Left lung (tissue), 10 donors: ENCODE measurements around the gene HOXC12. TPM values are rescaled to one million over a fixed set of nuclear protein-coding genes. Genes with fewer than 3 reads are reported as not detected.

ENCODE experiments used
- ATAC-seq: fragments of 200-7000 bp; cut with Tn5 transposase; one replicate; pipeline ENCODE4 v1.9.1; 2020; ENCODE audit warnings: moderate library complexity
- DNase-seq, 4 donors: peaks; one replicate each; pipeline ENCODE4 v3.0.0-alpha.2; 2013 to 2020
- H3K27ac ChIP-seq, 2 donors: fragments of 200-600 bp; sonication (generic) in 1 of 2; one replicate each; pipeline versions ENCODE4 v1.5.0 to v1.8.0; 2020 to 2021
- H3K27me3 ChIP-seq, 2 donors: fragments of 200-600 bp; sonication (generic) in 1 of 2; one replicate each; pipeline versions ENCODE4 v1.5.0 to v1.8.0; 2020 to 2021
- H3K36me3 ChIP-seq, 2 donors: fragments of 200-600 bp; sonication (generic) in 1 of 2; one replicate each; pipeline versions ENCODE4 v1.5.0 to v1.8.0; 2020 to 2021
- H3K4me1 ChIP-seq, 2 donors: fragments of 200-600 bp; one replicate each; pipeline ENCODE4 v1.8.0; 2021
- H3K4me3 ChIP-seq, 2 donors: fragments of 200-600 bp; sonication (generic) in 1 of 2; one replicate each; pipeline versions ENCODE4 v1.5.0 to v1.8.0; 2020 to 2021; ENCODE audit warnings: mild to moderate bottlenecking in 1 of 2
- H3K9me3 ChIP-seq, 2 donors: fragments of 200-600 bp; sonication (generic) in 1 of 2; one replicate each; pipeline versions ENCODE4 v1.5.0 to v1.8.0; 2020 to 2021
- CTCF ChIP-seq, 2 donors: fragments of 200-600 bp; sonication (generic) in 1 of 2; IDR thresholded peaks; one replicate each; pipeline versions ENCODE4 v1.5.0 to v1.8.0; 2021; ENCODE audit warnings: antibody characterized with exemption in 2 of 2
- intact Hi-C, 2 donors: fragments of 100-400 bp; cut with DNase I; formaldehyde crosslinking; loops; one replicate each; pipeline versions ENCODE4 v1.11.2 to v1.14.2; 2022
- polyA plus RNA-seq, 6 donors: library from polyadenylated mRNA; unstranded; fragments of 120-200 nt; gene quantifications; one replicate each; pipeline ENCODE4 v1.2.1, GENCODE V29; 2013; ENCODE audit not compliant: insufficient read length in 6 of 6
- total RNA-seq, 2 donors: library from RNA; stranded (reverse); fragmentation: NEBNext Ultra II Directional; extraction: Animal tissue kit (Norgen Biotek cat#: 25700); gene quantifications; one replicate each; pipeline ENCODE4 v1.2.1, GENCODE V29; 2021
- donor health status: DM: no; HTN: yes; CAD: no.
- donor health status: DM: no; HTN: no; CAD: no.

The HOXC12 gene
- total and polyA plus RNA-seq, 8 donors, result not detected

GRCh38 chr12:53950789-53951576, 3.7 kb upstream of the HOXC12 start:
- intact Hi-C loops, result no loop called here
- Histone ChIP-seq H3K27me3 (peaks cover 99 to 100% of the 10 kb centered on the region in 2 donors), H3K9me3 (no peaks in the 10 kb centered on the region), H3K4me3 (no peak overlapping the region), H3K27ac (no peak overlapping the region), H3K4me1 (peaks cover 0 to 7% of the 10 kb centered on the region in 2 donors), H3K36me3 (no peaks in the 10 kb centered on the region)
- TF ChIP-seq CTCF (IDR thresholded peaks at IDR 0.05), result no peak
- DNase-seq (peak in 1 of 4 donors; percentile 74), ATAC-seq (no peak)

- intact Hi-C loops, result no loop called here
- no peak for ATAC-seq
These were observed 2.9 kb upstream of the HOXC12 start for GRCh38 chr12:53951577-53952334.

GRCh38 chr12:53952335-53952694, 2.4 kb upstream of the HOXC12 start:
- ATAC-seq (no peak), DNase-seq (peak in 1 of 4 donors; percentile 49)
- no peak overlapping the region for H3K27ac ChIP-seq
- no peak overlapping the region for H3K4me3 ChIP-seq
- TF ChIP-seq CTCF (IDR thresholded peaks at IDR 0.05), result no peak
- H3K27me3 ChIP-seq, result peaks cover 99 to 100% of the 10 kb centered on the region in 2 donors
- intact Hi-C loops, result no loop called here
- no peaks in the 10 kb centered on the region for H3K9me3 ChIP-seq
- H3K36me3 ChIP-seq, result no peaks in the 10 kb centered on the region
- peaks cover 0 to 7% of the 10 kb centered on the region in 2 donors for H3K4me1 ChIP-seq

More at GRCh38 chr12:53951577-53952334, 2.9 kb upstream of the HOXC12 start:
- H3K4me3 ChIP-seq, result no peak overlapping the region
- peaks cover 0 to 7% of the 10 kb centered on the region in 2 donors for H3K4me1 ChIP-seq
- H3K9me3 ChIP-seq, result no peaks in the 10 kb centered on the region
- peaks cover 99 to 100% of the 10 kb centered on the region in 2 donors for H3K27me3 ChIP-seq
- H3K36me3 ChIP-seq, result no peaks in the 10 kb centered on the region
- TF ChIP-seq CTCF (IDR thresholded peaks at IDR 0.05), result no peak
- DNase-seq, result peak in 1 of 4 donors; percentile 74
- H3K27ac ChIP-seq, result no peak overlapping the region

GRCh38 chr12:53952871-53953734, 1.6 kb upstream of the HOXC12 start:
- Histone ChIP-seq H3K27me3 (peaks cover 100% of the 10 kb centered on the region in 2 donors), H3K9me3 (no peaks in the 10 kb centered on the region), H3K4me1 (peaks cover 0 to 7% of the 10 kb centered on the region in 2 donors), H3K4me3 (no peak overlapping the region), H3K27ac (no peak overlapping the region), H3K36me3 (no peaks in the 10 kb centered on the region)
- intact Hi-C loops, result no loop called here
- DNase-seq, result peak in 1 of 4 donors; percentile 67
- TF ChIP-seq CTCF (IDR thresholded peaks at IDR 0.05), result no peak
- ATAC-seq, result no peak
